ENCODE measurements around the gene DCUN1D3. TPM values are rescaled to one million over a fixed set of nuclear protein-coding genes. Genes with fewer than 3 reads are reported as not detected.

The DCUN1D3 gene
- total RNA-seq, 1 experiment from 2014 or later: 16.4 TPM

DNA sequence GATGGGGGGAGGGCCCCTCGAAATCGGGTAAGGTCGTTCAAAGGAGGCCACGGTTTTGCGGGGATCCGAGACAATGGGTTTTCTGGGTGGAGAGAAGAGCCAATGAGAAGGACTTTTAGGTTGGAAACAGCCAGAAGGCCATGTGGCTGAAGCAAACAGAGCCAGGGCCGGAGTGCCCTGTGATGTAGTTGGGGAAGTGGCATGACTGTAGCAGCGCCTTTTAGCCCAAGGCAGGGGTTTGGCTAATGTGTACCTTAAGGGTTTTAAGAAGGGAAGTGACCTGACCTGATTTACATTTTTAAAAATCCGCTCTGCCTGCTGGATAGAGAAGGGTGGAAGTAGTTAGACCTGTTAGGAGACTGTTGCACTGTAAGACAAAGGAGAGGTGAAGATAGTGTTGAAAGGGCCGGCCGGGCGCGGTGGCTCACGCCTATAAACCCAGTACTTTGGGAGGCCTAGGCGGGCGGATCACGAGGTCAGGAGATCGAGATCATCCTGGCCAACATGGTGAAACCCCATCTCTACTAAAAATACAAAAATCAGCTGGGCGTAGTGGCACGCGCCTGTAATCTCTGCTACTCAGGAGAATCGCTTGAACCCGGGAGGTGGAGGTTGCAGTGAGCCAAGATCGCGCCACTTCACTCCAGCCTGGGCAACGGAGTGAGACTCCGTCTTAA is 1.4 kb upstream of the DCUN1D3 start (continued):
- TF ChIP-seq CTCF (IDR thresholded peaks at IDR 0.05 in 2 of 3, conservative IDR thresholded peaks at IDR 0.05 in 1 of 3; ENCODE audit: borderline replicate concordance in 1 of 3, insufficient read depth in 1 of 3, low read depth in 2 of 3, low read length in 2 of 3): no peak
- no peak for TF ChIP-seq EZH2 (IDR thresholded peaks at IDR 0.05)
- no peak for TF ChIP-seq JUND (IDR thresholded peaks at IDR 0.05)
- no peak for TF ChIP-seq TCF7L2 (IDR thresholded peaks at IDR 0.05; ENCODE audit: borderline replicate concordance, extremely low read depth, insufficient read depth, insufficient read length)

DNA sequence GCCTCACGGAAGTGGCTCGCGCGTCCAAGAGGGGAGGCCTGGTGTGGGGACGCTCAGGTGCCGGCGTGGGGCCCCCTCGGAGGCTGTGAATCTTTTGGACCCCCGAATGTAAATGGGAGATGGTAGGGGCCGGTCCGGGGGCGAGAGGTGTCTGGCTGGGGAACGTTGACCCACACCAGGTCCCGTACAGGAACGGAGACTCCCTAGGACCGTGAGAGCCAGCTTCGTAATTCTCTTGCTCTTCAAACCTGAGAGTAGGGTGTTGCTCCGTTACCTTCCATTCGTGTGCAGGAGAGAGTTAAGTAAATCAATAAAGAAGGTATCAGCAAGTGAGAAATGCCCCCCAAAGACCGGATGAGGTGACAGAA is 894 bp upstream of the DCUN1D3 start:
- intact Hi-C loops (cut with micrococcal nuclease): loop anchor here (5.0 to 10.0 kb wide), 3 partner anchors 34 to 404 kb away; no protein-coding TSS in a partner anchor
- ChIA-PET CTCF (interaction anchor here (1.1 kb wide), 1 partner anchor 183 kb away, joined by 4 read pairs; no protein-coding TSS in a partner anchor), POLR2A (interaction anchor here (1.0 to 2.4 kb wide), 3 partner anchors 8 to 11 kb away, joined by 3 to 11 read pairs (median 6); no protein-coding TSS in a partner anchor), RAD21 (ENCODE audit: low non-redundant PET in 1 of 2, low total read pairs in 2 of 2, uncharacterized antibody in 2 of 2, unreplicated experiment in 2 of 2) (interaction anchor here in 1 of 2 experiments (1.6 kb wide), 1 partner anchor 49 kb away, joined by 3 read pairs; no protein-coding TSS in a partner anchor)
- H3K4me2 ChIP-seq (ENCODE audit: low read length): peak overlapping the region; percentile 93
- peaks cover 51 to 73% of the 10 kb centered on the region in 2 experiments for H3K4me1 ChIP-seq (ENCODE audit: control insufficient read depth in 1 of 2, insufficient read depth in 2 of 2, low read length in 2 of 2)
- TF ChIP-seq TCF7L2 (IDR thresholded peaks at IDR 0.05; ENCODE audit: borderline replicate concordance, extremely low read depth, insufficient read depth, insufficient read length) (no peak), ZFX (IDR thresholded peaks at IDR 0.05) (peak; percentile 62)
- H3K79me2 ChIP-seq (ENCODE audit: insufficient read depth, low read length): peaks cover 58% of the 10 kb centered on the region
- H3K36me3 ChIP-seq (ENCODE audit: control insufficient read depth in 1 of 2, insufficient read depth in 2 of 2, low read length in 2 of 2): peaks cover 0 to 9% of the 10 kb centered on the region in 2 experiments; a peak in 2 of 4 replicates
- H3K27ac ChIP-seq (ENCODE audit: low read depth, low read length): peak overlapping the region; percentile 90
- H4K20me1 ChIP-seq (ENCODE audit: insufficient read depth): no peaks in the 10 kb centered on the region
- H2AFZ ChIP-seq (ENCODE audit: low read depth, low read length, poor library complexity, severe bottlenecking): no peak overlapping the region
- ATAC-seq (peak; percentile 1; the same call in 1 of the 2 replicates), DNase-seq (ENCODE audit: low read depth, low spot score) (no peak)
- TSS peak; percentile 69 for BruUV-seq (replicated peaks)
- H3K9ac ChIP-seq (ENCODE audit: low read length): peak overlapping the region; percentile 91
- H3K4me3 ChIP-seq (replicated peaks in 1 of 2; ENCODE audit: low read depth in 1 of 2, low read length in 2 of 2): peak overlapping the region; percentile 86 to 88
- no peaks in the 10 kb centered on the region for H3K27me3 ChIP-seq (ENCODE audit: insufficient read depth, low read length)
- no peaks in the 10 kb centered on the region for H3K9me2 ChIP-seq (ENCODE audit: insufficient read depth)
- no peaks in the 10 kb centered on the region for H3K9me3 ChIP-seq (ENCODE audit: control insufficient read depth in 1 of 2, insufficient read depth in 1 of 2, low read depth in 1 of 2, low read length in 2 of 2)
